Astrocyte (in vitro differentiated cells and primary cell): ENCODE measurements around the gene PANX2. TPM values are rescaled to one million over a fixed set of nuclear protein-coding genes. Genes with fewer than 3 reads are reported as not detected.

Experiments used
- DNase-seq: peaks from one replicate; pipeline ENCODE4 v3.0.0-alpha.2; 2010; ENCODE audit warnings: low read depth
- FAIRE-seq: peaks from 2 replicates; lab custom pipeline; 2011; peaks lifted over from hg19 to GRCh38; lab: Jason Lieb, UNC
- H2AFZ ChIP-seq: 2 replicates; pipeline ENCODE4 v1.6.0; 2012; ENCODE audit warnings: low read depth, low read length, inconsistent platforms
- H3K27ac ChIP-seq: 2 replicates; pipeline ENCODE4 v1.5.1; 2011; ENCODE audit warnings: low read depth, low read length, inconsistent platforms
- H3K27me3 ChIP-seq: 2 replicates; pipeline ENCODE4 v1.6.0; 2011; ENCODE audit warnings: low read length, inconsistent platforms; ENCODE audit not compliant: insufficient read depth
- H3K36me3 ChIP-seq: 2 replicates; pipeline ENCODE4 v1.5.1; 2011; ENCODE audit warnings: low read length, inconsistent platforms; ENCODE audit not compliant: insufficient read depth
- H3K4me1 ChIP-seq: 2 replicates; pipeline ENCODE4 v1.5.1; 2011; ENCODE audit warnings: low read length, inconsistent platforms; ENCODE audit not compliant: insufficient read depth
- H3K4me2 ChIP-seq: 2 replicates; pipeline ENCODE4 v1.6.0; 2012; ENCODE audit warnings: low read length, inconsistent platforms
- H3K4me3 ChIP-seq: 2 replicates; pipeline ENCODE4 v1.5.1; 2011; ENCODE audit warnings: low read depth, mild to moderate bottlenecking, low read length, inconsistent platforms; ENCODE audit not compliant: insufficient read depth
- H3K79me2 ChIP-seq: 2 replicates; pipeline ENCODE4 v1.6.0; 2012; ENCODE audit warnings: mild to moderate bottlenecking, low read length, inconsistent platforms; ENCODE audit not compliant: insufficient read depth
- H3K9ac ChIP-seq: 2 replicates; pipeline ENCODE4 v1.6.0; 2012; ENCODE audit warnings: mild to moderate bottlenecking, low read length, inconsistent platforms
- H3K9me3 ChIP-seq: 2 replicates; pipeline ENCODE4 v1.5.1; 2012; ENCODE audit warnings: low read depth, mild to moderate bottlenecking, low read length, inconsistent platforms; ENCODE audit not compliant: insufficient read depth
- H4K20me1 ChIP-seq: 2 replicates; pipeline ENCODE4 v1.6.0; 2012; ENCODE audit warnings: low read length, inconsistent platforms; ENCODE audit not compliant: insufficient read depth
- H3K27ac Mint-ChIP-seq: one replicate; pipeline ENCODE4 v1.8.0; 2021; ENCODE audit warnings: mild to moderate bottlenecking, mixed read lengths; ENCODE audit not compliant: unreplicated experiment
- H3K27me3 Mint-ChIP-seq: one replicate; pipeline ENCODE4 v1.8.0; 2021; ENCODE audit warnings: low read depth, mixed read lengths; ENCODE audit not compliant: unreplicated experiment
- H3K36me3 Mint-ChIP-seq: one replicate; pipeline ENCODE4 v1.8.0; 2021; ENCODE audit warnings: low read depth, mixed read lengths; ENCODE audit not compliant: unreplicated experiment
- H3K4me1 Mint-ChIP-seq: one replicate; pipeline ENCODE4 v1.8.0; 2021; ENCODE audit warnings: low read depth, mixed read lengths; ENCODE audit not compliant: unreplicated experiment
- H3K4me3 Mint-ChIP-seq: one replicate; pipeline ENCODE4 v1.8.0; 2021; ENCODE audit warnings: mild to moderate bottlenecking, moderate library complexity, mixed read lengths; ENCODE audit not compliant: unreplicated experiment
- H3K9me3 Mint-ChIP-seq: one replicate; pipeline ENCODE4 v1.8.0; 2021; ENCODE audit warnings: mild to moderate bottlenecking, mixed read lengths; ENCODE audit not compliant: unreplicated experiment
- EZH2 ChIP-seq: IDR thresholded peaks from 2 replicates; pipeline ENCODE4 v1.6.1; 2012; ENCODE audit warnings: mild to moderate bottlenecking, low read length, inconsistent platforms; ENCODE audit not compliant: insufficient read depth
- total RNA-seq: library from RNA; stranded (reverse); gene quantifications from 2 replicates; pipeline ENCODE4 v1.2.1, GENCODE V29; 2021
- TF ChIP-seq, protein P1 (sequence below): IDR thresholded peaks from 2 replicates; pipeline ENCODE4 v1.5.1; 2011; ENCODE audit warnings: low read depth, mild to moderate bottlenecking, inconsistent platforms, low read length, moderate library complexity; ENCODE audit not compliant: insufficient read depth

The PANX2 gene
- total RNA-seq, 1 donor from 2014 or later, result 2.3 TPM

DNA sequence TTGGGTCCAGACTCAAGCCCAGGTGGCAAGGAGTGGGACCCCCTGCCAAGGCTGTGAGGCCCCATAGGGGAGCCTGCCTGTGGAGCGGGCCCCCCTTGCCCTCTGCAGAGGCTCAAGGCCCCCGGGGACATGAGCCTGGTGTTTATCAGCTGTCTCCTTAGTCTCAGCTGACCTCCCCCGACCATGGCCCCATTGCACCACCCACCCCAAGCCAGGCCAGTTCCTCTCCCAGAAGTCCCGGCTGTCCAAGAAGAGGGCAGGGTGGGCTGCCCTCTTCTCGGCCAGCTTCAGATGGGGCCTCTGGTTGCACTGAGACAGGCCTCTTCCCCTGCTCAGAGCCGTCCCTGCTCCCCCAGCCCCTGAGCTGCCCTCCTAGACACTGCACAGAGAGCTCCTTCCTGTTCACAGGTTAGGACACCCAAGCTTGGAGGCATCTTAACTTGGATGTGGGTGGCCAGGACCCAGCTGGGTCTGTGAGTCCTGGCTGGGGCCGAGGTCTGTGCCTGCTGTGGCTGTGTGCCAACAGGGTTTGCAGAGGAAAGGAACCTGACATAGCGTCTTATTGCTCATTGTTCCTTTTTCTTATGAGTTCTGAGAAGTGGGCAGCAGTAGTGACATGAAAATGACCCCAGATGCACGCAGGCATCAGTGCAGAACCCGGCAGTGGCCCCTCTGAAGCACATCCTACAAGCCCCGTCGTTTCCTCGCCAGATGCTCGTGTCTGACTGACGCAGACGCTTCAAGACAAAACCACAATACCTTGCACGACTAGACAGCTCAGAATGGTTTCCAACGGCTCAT, 20.6 kb downstream of the PANX2 start:
- H3K27me3 ChIP-seq, result no peaks in the 10 kb centered on the region
- H3K9me3 Mint-ChIP-seq, result no peaks in the 10 kb centered on the region
- FAIRE-seq, result no peak
- H3K36me3 Mint-ChIP-seq, result peaks cover 3% of the 10 kb centered on the region
- H3K4me2 ChIP-seq, result peak overlapping the region; percentile 69
- H3K9ac ChIP-seq, result no peak overlapping the region
- peaks cover 64% of the 10 kb centered on the region for H4K20me1 ChIP-seq
- no peak overlapping the region for H3K4me3 ChIP-seq
- H3K27ac ChIP-seq, result no peak overlapping the region
- no peaks in the 10 kb centered on the region for H3K27me3 Mint-ChIP-seq
- no peak overlapping the region for H2AFZ ChIP-seq
- H3K27ac Mint-ChIP-seq, result no peak overlapping the region
- H3K36me3 ChIP-seq, result no peaks in the 10 kb centered on the region
- TF ChIP-seq EZH2, result no peak
- TF ChIP-seq, protein P1, sequence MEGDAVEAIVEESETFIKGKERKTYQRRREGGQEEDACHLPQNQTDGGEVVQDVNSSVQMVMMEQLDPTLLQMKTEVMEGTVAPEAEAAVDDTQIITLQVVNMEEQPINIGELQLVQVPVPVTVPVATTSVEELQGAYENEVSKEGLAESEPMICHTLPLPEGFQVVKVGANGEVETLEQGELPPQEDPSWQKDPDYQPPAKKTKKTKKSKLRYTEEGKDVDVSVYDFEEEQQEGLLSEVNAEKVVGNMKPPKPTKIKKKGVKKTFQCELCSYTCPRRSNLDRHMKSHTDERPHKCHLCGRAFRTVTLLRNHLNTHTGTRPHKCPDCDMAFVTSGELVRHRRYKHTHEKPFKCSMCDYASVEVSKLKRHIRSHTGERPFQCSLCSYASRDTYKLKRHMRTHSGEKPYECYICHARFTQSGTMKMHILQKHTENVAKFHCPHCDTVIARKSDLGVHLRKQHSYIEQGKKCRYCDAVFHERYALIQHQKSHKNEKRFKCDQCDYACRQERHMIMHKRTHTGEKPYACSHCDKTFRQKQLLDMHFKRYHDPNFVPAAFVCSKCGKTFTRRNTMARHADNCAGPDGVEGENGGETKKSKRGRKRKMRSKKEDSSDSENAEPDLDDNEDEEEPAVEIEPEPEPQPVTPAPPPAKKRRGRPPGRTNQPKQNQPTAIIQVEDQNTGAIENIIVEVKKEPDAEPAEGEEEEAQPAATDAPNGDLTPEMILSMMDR, result no peak
- H3K79me2 ChIP-seq, result peaks cover 66% of the 10 kb centered on the region
- H3K4me1 Mint-ChIP-seq, result peaks cover 8% of the 10 kb centered on the region
- peaks cover 21% of the 10 kb centered on the region for H3K4me1 ChIP-seq
- DNase-seq, result no peak
- H3K9me3 ChIP-seq, result no peaks in the 10 kb centered on the region
- peak overlapping the region; percentile 54 for H3K4me3 Mint-ChIP-seq

DNA sequence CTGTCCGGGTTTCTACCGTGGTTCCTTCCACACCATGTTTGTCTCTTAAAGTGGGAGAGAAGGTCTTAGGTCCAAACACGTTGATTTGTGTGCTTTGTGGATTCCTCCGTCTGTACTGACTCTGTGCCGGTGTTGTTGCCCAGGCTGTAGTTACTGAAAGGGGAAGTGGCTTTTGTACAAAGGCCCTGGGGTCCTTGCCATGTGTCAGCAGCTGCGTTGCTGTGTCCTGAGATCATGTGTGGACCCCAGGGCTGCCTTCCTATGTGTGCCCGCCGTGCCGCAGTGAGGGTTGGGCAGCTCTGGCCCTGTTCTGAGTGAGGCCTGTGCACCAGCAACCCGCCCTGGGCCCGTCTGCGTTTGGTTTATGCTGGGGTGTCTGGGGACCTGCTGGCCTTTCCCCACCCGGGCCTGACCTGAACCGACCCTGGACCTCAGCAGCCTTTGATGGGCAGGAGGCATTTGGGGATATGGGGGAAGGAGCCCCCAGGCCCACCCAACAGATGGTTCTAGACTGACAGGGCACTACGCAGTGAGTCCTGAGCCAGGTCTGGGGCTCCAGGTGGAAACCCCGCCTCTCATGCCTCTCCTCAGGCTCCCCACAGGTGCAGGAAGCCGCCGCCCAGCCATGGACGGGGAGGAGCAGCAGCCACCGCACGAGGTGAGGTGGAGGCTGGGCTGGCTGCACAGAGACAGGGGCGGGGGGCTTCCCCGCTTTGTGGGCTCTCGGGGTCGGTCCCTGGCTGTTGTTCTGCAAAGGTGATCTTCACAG, 22.1 kb downstream of the PANX2 start:
- FAIRE-seq (no peak), DNase-seq (no peak)
- Mint-ChIP-seq H3K27ac (no peak overlapping the region), H3K36me3 (peaks cover 3% of the 10 kb centered on the region), H3K4me1 (peaks cover 8% of the 10 kb centered on the region), H3K27me3 (no peaks in the 10 kb centered on the region), H3K4me3 (no peak overlapping the region), H3K9me3 (no peaks in the 10 kb centered on the region)
- H3K27ac ChIP-seq, result no peak overlapping the region
- peaks cover 51% of the 10 kb centered on the region for H3K79me2 ChIP-seq
- H3K4me3 ChIP-seq, result no peak overlapping the region
- no peak overlapping the region for H3K9ac ChIP-seq
- peaks cover 13% of the 10 kb centered on the region for H3K4me1 ChIP-seq
- no peak overlapping the region for H2AFZ ChIP-seq
- TF ChIP-seq, protein P1, result no peak
- no peaks in the 10 kb centered on the region for H3K9me3 ChIP-seq
- H4K20me1 ChIP-seq, result peaks cover 64% of the 10 kb centered on the region
- H3K4me2 ChIP-seq, result no peak overlapping the region
- no peaks in the 10 kb centered on the region for H3K27me3 ChIP-seq
- H3K36me3 ChIP-seq, result no peaks in the 10 kb centered on the region
